ENCODE data around the gene TUFT1.

GRCh38 chr1:151545542-151545941 is 5.4 kb downstream of the TUFT1 start:
- TF ChIP-seq POLR2AphosphoS5 (IDR thresholded peaks at IDR 0.05; ENCODE audit: low read depth, low read length) (no peak), POLR2A (IDR thresholded peaks at IDR 0.05; ENCODE audit: low read depth, low read length) (no peak)

Measured in GM12892 (cell line).